Mucosa of descending colon (tissue), 3 donors: Measurements from ENCODE around the gene CLEC7A. TPM values are rescaled to one million over a fixed set of nuclear protein-coding genes. Genes with fewer than 3 reads are reported as not detected.

Experiments
- ATAC-seq: fragments of 200-7000 bp; cut with Tn5 transposase; one replicate; pipeline ENCODE4 v1.9.1; 2020; ENCODE audit warnings: mild to moderate bottlenecking, moderate library complexity
- DNase-seq, 3 donors: peaks; one replicate each; pipeline ENCODE4 v3.0.0-alpha.2; 2020
- H3K36me3 ChIP-seq: fragments of 200-600 bp; one replicate; pipeline ENCODE4 v1.8.0; 2021; ENCODE audit warnings: low read depth, mild to moderate bottlenecking
- H3K4me1 ChIP-seq: fragments of 200-600 bp; one replicate; pipeline ENCODE4 v1.8.0; 2021; ENCODE audit warnings: low read depth, mild to moderate bottlenecking
- H3K4me3 ChIP-seq: fragments of 200-600 bp; one replicate; pipeline ENCODE4 v1.8.0; 2021; ENCODE audit warnings: mild to moderate bottlenecking
- H3K9me3 ChIP-seq: fragments of 200-600 bp; one replicate; pipeline ENCODE4 v1.8.0; 2021; ENCODE audit warnings: mild to moderate bottlenecking
- intact Hi-C, 2 donors: fragments of 100-400 bp; cut with DNase I in 1 of 2; cut with micrococcal nuclease in 1 of 2; formaldehyde crosslinking; loops; one replicate each; pipeline versions ENCODE4 v1.11.0 to v1.11.1; 2022; cut with DNase I, micrococcal nuclease
- total RNA-seq, 3 donors: library from RNA; stranded (reverse); fragmentation: NEBNext Ultra II Directional in 2 of 3; extraction: Animal tissue kit (Norgen Biotek cat#: 25700) in 2 of 3; gene quantifications; one replicate each; pipeline versions ENCODE4 v1.2.1 to v1.2.4, GENCODE V29; 2021 to 2023
- TF ChIP-seq, protein P1 (sequence below): fragments of 200-600 bp; IDR thresholded peaks from one replicate; pipeline ENCODE4 v1.8.0; 2022; ENCODE audit warnings: antibody characterized with exemption, mild to moderate bottlenecking
- donor health status: DM: no; HTN: no; CAD: no; lungs with moderate emphysema.
- donor health status: DM: no; HTN: no; CAD: no.
- donor health status: DM: no; HTN: yes; CAD: no.

CLEC7A gene
- total RNA-seq, 3 donors from 2014 or later: 3.1 to 12.0 (median 6.3) TPM

DNA sequence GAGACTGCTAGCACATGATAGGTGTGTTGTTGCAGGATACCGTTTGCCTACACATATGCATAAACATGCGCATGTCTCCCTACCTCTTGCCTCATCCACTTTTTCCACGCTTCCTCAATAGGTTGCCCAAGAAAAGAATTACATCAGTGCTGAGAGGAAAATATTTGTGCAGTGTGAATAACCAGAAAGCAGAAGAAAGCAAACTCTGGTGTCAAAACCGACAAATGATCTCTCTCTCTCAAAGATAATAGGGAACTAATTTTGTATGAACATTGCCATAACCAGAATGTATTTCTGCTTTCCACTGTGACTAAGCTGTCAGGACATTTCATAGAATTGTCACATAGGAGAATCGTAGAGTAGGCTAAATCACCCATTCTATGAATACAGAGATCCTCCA is 1.3 kb downstream of the CLEC7A start:
- H3K4me3 ChIP-seq: no peak overlapping the region
- H3K4me1 ChIP-seq: no peaks in the 10 kb centered on the region
- TF ChIP-seq, protein P1, sequence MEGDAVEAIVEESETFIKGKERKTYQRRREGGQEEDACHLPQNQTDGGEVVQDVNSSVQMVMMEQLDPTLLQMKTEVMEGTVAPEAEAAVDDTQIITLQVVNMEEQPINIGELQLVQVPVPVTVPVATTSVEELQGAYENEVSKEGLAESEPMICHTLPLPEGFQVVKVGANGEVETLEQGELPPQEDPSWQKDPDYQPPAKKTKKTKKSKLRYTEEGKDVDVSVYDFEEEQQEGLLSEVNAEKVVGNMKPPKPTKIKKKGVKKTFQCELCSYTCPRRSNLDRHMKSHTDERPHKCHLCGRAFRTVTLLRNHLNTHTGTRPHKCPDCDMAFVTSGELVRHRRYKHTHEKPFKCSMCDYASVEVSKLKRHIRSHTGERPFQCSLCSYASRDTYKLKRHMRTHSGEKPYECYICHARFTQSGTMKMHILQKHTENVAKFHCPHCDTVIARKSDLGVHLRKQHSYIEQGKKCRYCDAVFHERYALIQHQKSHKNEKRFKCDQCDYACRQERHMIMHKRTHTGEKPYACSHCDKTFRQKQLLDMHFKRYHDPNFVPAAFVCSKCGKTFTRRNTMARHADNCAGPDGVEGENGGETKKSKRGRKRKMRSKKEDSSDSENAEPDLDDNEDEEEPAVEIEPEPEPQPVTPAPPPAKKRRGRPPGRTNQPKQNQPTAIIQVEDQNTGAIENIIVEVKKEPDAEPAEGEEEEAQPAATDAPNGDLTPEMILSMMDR: no peak
- ATAC-seq (peak; percentile 32), DNase-seq (peak in 1 of 3 donors; percentile 12)
- H3K9me3 ChIP-seq: no peaks in the 10 kb centered on the region
- intact Hi-C loops: no loop called here
- no peaks in the 10 kb centered on the region for H3K36me3 ChIP-seq

DNA sequence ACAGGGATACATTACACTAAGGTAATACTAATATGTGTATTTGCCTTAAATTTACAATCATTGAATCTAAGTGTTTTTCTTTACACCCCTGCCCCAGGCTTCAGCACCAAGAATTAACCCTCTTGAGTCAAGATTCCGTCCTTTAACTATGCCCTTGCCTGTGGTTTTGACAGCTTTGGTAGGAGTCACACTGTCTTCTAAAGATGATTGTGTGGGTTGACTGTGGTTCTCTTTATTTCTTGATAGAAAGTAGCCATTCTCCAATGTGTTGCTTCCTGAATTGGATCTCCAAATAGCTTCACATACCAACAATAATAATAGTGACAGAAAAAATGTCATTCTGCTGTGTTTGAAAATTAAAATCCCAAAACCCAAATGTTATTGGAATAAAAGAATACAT is 3.6 kb downstream of the CLEC7A start:
- DNase-seq: no peak
- intact Hi-C loops: no loop called here
- TF ChIP-seq, protein P1: no peak
- Histone ChIP-seq H3K4me3 (no peak overlapping the region), H3K36me3 (no peaks in the 10 kb centered on the region), H3K4me1 (no peaks in the 10 kb centered on the region), H3K9me3 (no peaks in the 10 kb centered on the region)
- ATAC-seq: no peak

GRCh38 chr12:10122689-10123088 is 7.3 kb downstream of the CLEC7A start:
- TF ChIP-seq, protein P1: no peak
- no peak overlapping the region for H3K4me3 ChIP-seq
- no peaks in the 10 kb centered on the region for H3K9me3 ChIP-seq
- intact Hi-C loops: no loop called here
- no peak for ATAC-seq
- DNase-seq: no peak
- H3K4me1 ChIP-seq: no peaks in the 10 kb centered on the region
- H3K36me3 ChIP-seq: no peaks in the 10 kb centered on the region

- no peaks in the 10 kb centered on the region for H3K36me3 ChIP-seq
- H3K9me3 ChIP-seq: no peaks in the 10 kb centered on the region
- ATAC-seq (no peak), DNase-seq (no peak)
- intact Hi-C loops: no loop called here
- TF ChIP-seq, protein P1: no peak
- no peak overlapping the region for H3K4me3 ChIP-seq
- H3K4me1 ChIP-seq: no peaks in the 10 kb centered on the region
These were observed 8.7 kb downstream of the CLEC7A start for GRCh38 chr12:10121278-10121677.

DNA sequence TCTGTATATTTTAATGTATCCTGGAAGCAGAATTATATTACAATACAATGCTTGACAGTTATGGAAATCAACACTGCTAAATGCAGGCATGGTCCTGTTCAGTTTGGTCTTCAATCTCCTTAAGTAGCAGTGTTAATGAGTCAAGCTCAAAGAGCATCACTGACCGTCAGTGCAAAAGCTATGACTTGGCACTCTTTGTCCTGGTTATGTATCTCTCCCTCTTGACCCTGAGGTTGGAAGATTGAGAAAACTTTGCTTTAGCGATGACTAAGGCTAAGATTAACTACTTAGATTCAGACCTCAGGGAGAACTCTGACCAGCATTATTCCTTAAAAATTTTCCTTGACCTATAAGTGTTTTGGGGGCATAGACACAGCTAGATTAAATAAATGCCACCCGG is 10.9 kb downstream of the CLEC7A start:
- DNase-seq (no peak), ATAC-seq (no peak)
- Histone ChIP-seq H3K36me3 (no peaks in the 10 kb centered on the region), H3K9me3 (no peaks in the 10 kb centered on the region), H3K4me1 (no peaks in the 10 kb centered on the region), H3K4me3 (no peak overlapping the region)
- TF ChIP-seq, protein P1: no peak
- intact Hi-C loops: no loop called here

DNA sequence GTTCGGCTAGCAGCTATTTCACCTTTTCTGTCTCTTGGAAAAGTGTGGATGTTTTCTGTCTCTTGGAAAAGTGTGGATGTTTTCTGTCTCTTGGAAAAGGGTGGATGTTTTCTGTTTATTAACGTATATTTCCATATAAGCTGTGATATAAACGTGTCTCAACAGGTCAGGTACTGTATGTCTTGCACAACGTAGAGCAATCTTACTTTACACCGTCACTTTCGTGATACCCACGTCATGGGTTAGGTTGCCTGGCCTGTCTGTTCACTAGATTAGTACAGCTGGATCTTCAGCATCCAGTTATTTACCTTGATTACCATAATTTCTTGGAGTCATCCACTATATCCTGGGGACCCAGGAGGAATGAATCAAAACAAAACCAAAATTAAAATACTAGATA is 14.1 kb downstream of the CLEC7A start:
- intact Hi-C loops: no loop called here
- no peak for ATAC-seq
- no peaks in the 10 kb centered on the region for H3K36me3 ChIP-seq
- H3K9me3 ChIP-seq: no peaks in the 10 kb centered on the region
- DNase-seq: no peak
- H3K4me3 ChIP-seq: no peak overlapping the region
- TF ChIP-seq, protein P1: no peak
- H3K4me1 ChIP-seq: no peaks in the 10 kb centered on the region
